ENCODE data around the gene COL27A1. TPM values are rescaled to one million over a fixed set of nuclear protein-coding genes. Genes with fewer than 3 reads are reported as not detected.

Gene COL27A1
- total and polyA plus RNA-seq, 2 donors (not counting 3 experiments of a cell fraction or from before 2014, with no cell fraction given): 14.7 to 49.1 TPM

DNA sequence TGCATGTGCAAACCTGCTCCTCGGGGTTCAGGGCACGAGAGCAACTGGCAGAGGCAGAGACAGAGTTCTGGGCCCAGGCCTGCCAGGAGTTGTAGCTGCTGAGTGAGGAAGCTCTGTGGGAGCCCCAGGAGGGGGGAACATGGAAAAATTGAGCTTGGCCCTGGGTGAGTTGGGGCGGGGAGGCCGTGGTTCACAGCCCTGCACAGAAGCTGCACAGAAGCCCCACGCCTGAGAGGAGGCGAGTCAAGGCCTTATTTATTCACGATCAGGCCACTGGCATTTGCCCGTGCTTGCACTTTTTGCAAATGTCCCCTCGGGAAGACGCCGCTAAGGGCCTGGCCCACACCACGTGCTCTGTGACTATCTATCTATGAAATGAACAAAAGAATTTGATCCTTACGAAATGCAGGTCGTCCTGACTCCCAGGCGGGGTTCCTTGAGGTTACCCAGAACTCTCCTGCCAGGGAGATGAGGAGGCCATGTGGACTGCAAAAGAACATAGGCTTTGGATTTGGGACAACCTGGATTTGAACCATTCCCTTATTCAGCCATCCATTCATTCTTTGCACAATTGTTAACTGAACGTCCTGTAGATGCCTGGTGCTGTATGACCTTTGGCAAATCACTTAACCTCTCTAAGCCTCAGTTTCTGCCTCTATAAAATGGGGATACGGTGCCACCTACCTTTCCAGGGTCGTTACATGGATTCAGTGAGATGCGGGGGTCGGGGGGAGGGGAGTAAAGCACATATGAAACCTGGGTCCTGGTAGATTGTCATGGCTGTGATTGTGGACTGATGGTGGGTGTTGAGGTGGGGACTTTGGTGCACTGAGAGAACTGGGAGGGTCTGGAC is 17.9 kb downstream of the COL27A1 start:
- no peak overlapping the region for H3K4me3 ChIP-seq (replicated peaks in 1 of 3; ENCODE audit: insufficient read depth in 1 of 3, low read depth in 1 of 3, low read length in 3 of 3)
- no peaks in the 10 kb centered on the region for H3K9me1 ChIP-seq (replicated peaks; ENCODE audit: control insufficient read depth, extremely low read depth, insufficient read depth, low read length)
- CTCF ChIA-PET: interaction anchor here (1.4 kb wide), 1 partner anchor 118 kb away, joined by 5 read pairs; no protein-coding TSS in a partner anchor
- TF ChIP-seq JUN (IDR thresholded peaks at IDR 0.05; ENCODE audit: borderline replicate concordance, insufficient read depth, insufficient read length, low read depth) (no peak), GATA2 (IDR thresholded peaks at IDR 0.05; ENCODE audit: insufficient read depth, insufficient read length, low read depth, low read length) (no peak), POLR2AphosphoS5 (IDR thresholded peaks at IDR 0.05; ENCODE audit: insufficient read depth, low read depth, low read length) (no peak), FOS (IDR thresholded peaks at IDR 0.05; ENCODE audit: borderline replicate concordance, insufficient read depth, low read length) (no peak), MYC (IDR thresholded peaks at IDR 0.05; ENCODE audit: low read depth, low read length) (no peak), POLR2A (IDR thresholded peaks at IDR 0.05; ENCODE audit: low read depth, low read length) (no peak), EZH2 (IDR thresholded peaks at IDR 0.05; ENCODE audit: borderline replicate concordance, low read depth, low read length, severe bottlenecking) (no peak)
- TF ChIP-seq, protein P1, sequence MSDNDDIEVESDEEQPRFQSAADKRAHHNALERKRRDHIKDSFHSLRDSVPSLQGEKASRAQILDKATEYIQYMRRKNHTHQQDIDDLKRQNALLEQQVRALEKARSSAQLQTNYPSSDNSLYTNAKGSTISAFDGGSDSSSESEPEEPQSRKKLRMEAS (IDR thresholded peaks at IDR 0.05; ENCODE audit: insufficient read depth, insufficient read length): no peak
- TF ChIP-seq, protein P2, sequence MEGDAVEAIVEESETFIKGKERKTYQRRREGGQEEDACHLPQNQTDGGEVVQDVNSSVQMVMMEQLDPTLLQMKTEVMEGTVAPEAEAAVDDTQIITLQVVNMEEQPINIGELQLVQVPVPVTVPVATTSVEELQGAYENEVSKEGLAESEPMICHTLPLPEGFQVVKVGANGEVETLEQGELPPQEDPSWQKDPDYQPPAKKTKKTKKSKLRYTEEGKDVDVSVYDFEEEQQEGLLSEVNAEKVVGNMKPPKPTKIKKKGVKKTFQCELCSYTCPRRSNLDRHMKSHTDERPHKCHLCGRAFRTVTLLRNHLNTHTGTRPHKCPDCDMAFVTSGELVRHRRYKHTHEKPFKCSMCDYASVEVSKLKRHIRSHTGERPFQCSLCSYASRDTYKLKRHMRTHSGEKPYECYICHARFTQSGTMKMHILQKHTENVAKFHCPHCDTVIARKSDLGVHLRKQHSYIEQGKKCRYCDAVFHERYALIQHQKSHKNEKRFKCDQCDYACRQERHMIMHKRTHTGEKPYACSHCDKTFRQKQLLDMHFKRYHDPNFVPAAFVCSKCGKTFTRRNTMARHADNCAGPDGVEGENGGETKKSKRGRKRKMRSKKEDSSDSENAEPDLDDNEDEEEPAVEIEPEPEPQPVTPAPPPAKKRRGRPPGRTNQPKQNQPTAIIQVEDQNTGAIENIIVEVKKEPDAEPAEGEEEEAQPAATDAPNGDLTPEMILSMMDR (IDR thresholded peaks at IDR 0.05; ENCODE audit: extremely low read depth in 1 of 2, insufficient read depth in 1 of 2, low read depth in 1 of 2, low read length in 2 of 2): no peak
- no peaks in the 10 kb centered on the region for H3K9me3 ChIP-seq (replicated peaks; ENCODE audit: control insufficient read depth, insufficient read depth, low read length)
- H3K36me3 ChIP-seq (ENCODE audit: control insufficient read depth in 2 of 2, extremely low read depth in 1 of 2, insufficient read depth in 2 of 2, low read length in 2 of 2): no peaks in the 10 kb centered on the region
- intact Hi-C loops (cut with micrococcal nuclease) (no loop called here), dilution Hi-C loops (cut with MboI; ENCODE audit: extremely low pct_ligation_motif_present, low sequenced_read_pairs) (no loop called here)
- DNase-seq (ENCODE audit: low read depth, low spot score): no peak
- no TSS peak for BruUV-seq (replicated peaks)
- H3K9ac ChIP-seq (replicated peaks; ENCODE audit: extremely low read depth, insufficient read depth, low read length): no peak overlapping the region
- POLR2A ChIA-PET: no interaction called here
- no peak overlapping the region for H2AFZ ChIP-seq (ENCODE audit: low read depth, low read length)
- no peaks in the 10 kb centered on the region for H4K20me1 ChIP-seq (replicated peaks; ENCODE audit: control insufficient read depth, extremely low read depth, insufficient read depth, low read length)
- no peak overlapping the region for H3K4me2 ChIP-seq (ENCODE audit: insufficient read depth, low read length)
- no peak overlapping the region for H3K27ac ChIP-seq (ENCODE audit: insufficient read depth, low read depth, low read length)
- H3K79me2 ChIP-seq (ENCODE audit: control insufficient read depth, insufficient read depth, low read length): no peaks in the 10 kb centered on the region
- H3K27me3 ChIP-seq (ENCODE audit: control insufficient read depth in 2 of 2, insufficient read depth in 2 of 2, low read length in 2 of 2): no peaks in the 10 kb centered on the region
- peaks cover 19% of the 10 kb centered on the region for H3K4me1 ChIP-seq (ENCODE audit: control insufficient read depth, extremely low read depth, insufficient read depth, low read length)
- FAIRE-seq: no peak

Data from endothelial cell of umbilical vein (primary cell).